Endodermal cell (in vitro differentiated cells): Measurements from ENCODE around the gene RPLP2. TPM values are rescaled to one million over a fixed set of nuclear protein-coding genes. Genes with fewer than 3 reads are reported as not detected.

ENCODE experiments used
- DNase-seq: peaks from one replicate; pipeline ENCODE4 v3.0.0-alpha.2; 2017
- H3K27ac ChIP-seq: 2 replicates; pipeline ENCODE4 v1.5.1; 2013; ENCODE audit warnings: mild to moderate bottlenecking, low read depth, low read length, moderate library complexity
- H3K27me3 ChIP-seq: 2 replicates; pipeline ENCODE4 v1.6.1; 2013; ENCODE audit warnings: mild to moderate bottlenecking, low read length, moderate library complexity; ENCODE audit not compliant: insufficient read depth, control insufficient read depth, poor library complexity, severe bottlenecking
- H3K36me3 ChIP-seq: 2 replicates; pipeline ENCODE4 v1.7.0; 2013; ENCODE audit warnings: mild to moderate bottlenecking, low read length, moderate library complexity; ENCODE audit not compliant: control insufficient read depth, insufficient read depth
- H3K4me1 ChIP-seq: one replicate; pipeline ENCODE4 v1.7.0; 2013; ENCODE audit warnings: low read length; ENCODE audit not compliant: control insufficient read depth, insufficient read depth
- H3K4me3 ChIP-seq: 2 replicates; pipeline ENCODE4 v1.5.1; 2013; ENCODE audit warnings: mild to moderate bottlenecking, low read length, moderate library complexity
- H3K9ac ChIP-seq: 2 replicates; pipeline ENCODE4 v1.6.1; 2013; ENCODE audit warnings: mild to moderate bottlenecking, low read length, moderate library complexity; ENCODE audit not compliant: poor library complexity, severe bottlenecking; ENCODE audit errors: extremely low read depth
- H3K9me3 ChIP-seq: 2 replicates; pipeline ENCODE4 v1.6.1; 2013; ENCODE audit warnings: mild to moderate bottlenecking, low read length, moderate library complexity; ENCODE audit not compliant: control insufficient read depth
- H3K27ac Mint-ChIP-seq: 2 replicates; pipeline ENCODE4 v1.8.0; 2020; ENCODE audit warnings: mixed read lengths
- H3K27me3 Mint-ChIP-seq: 2 replicates; pipeline ENCODE4 v1.8.0; 2021; ENCODE audit warnings: mild to moderate bottlenecking, mixed read lengths; ENCODE audit not compliant: insufficient read depth
- H3K36me3 Mint-ChIP-seq: 2 replicates; pipeline ENCODE4 v1.8.0; 2020; ENCODE audit warnings: low read depth, mixed read lengths
- H3K4me1 Mint-ChIP-seq: 2 replicates; pipeline ENCODE4 v1.8.0; 2020; ENCODE audit warnings: mixed read lengths
- H3K4me3 Mint-ChIP-seq: 2 replicates; pipeline ENCODE4 v1.8.0; 2020; ENCODE audit warnings: mild to moderate bottlenecking, moderate library complexity, mixed read lengths
- H3K9me3 Mint-ChIP-seq: 2 replicates; pipeline ENCODE4 v1.8.0; 2020; ENCODE audit warnings: mild to moderate bottlenecking, mixed read lengths
- CTCF ChIP-seq: fragments of 200-600 bp; sonication (generic); conservative IDR thresholded peaks from 2 replicates; pipeline ENCODE4 v1.5.0; 2021; ENCODE audit warnings: antibody characterized with exemption, mild to moderate bottlenecking
- WGBS, 2 experiments: methylation state at CpG; one replicate each; pipeline versions ENCODE4 v1.1.5 to v1.1.7; 2013; ENCODE audit warnings: missing lambda C conversion rate in 2 of 2, mixed read lengths in 1 of 2; ENCODE audit not compliant: insufficient coverage in 1 of 2, insufficient read length in 1 of 2; 5-methylcytosine and 5-hydroxymethylcytosine counted together
- total RNA-seq, 2 donors: library from RNA; stranded (reverse); fragmentation: NEBNext Ultra II Directional in 1 of 2; extraction: Animal tissue kit (Norgen Biotek cat#: 25700) in 1 of 2; gene quantifications; 2 replicates in 1 of 2; 3 replicates in 1 of 2; pipeline ENCODE4 v1.2.1, GENCODE V29; 2021

The RPLP2 gene
- total RNA-seq, 2 donors from 2014 or later, result 1,966 to 2,020 TPM

- peak; percentile 39 for TF ChIP-seq CTCF
- Mint-ChIP-seq H3K27me3 (no peaks in the 10 kb centered on the region), H3K4me1 (no peaks in the 10 kb centered on the region), H3K9me3 (no peaks in the 10 kb centered on the region), H3K36me3 (peaks cover 60% of the 10 kb centered on the region), H3K27ac (peak overlapping the region; percentile 41), H3K4me3 (no peak overlapping the region)
- Histone ChIP-seq H3K27ac (peak overlapping the region; percentile 38), H3K36me3 (peaks cover 63% of the 10 kb centered on the region), H3K9me3 (no peaks in the 10 kb centered on the region), H3K4me1 (no peaks in the 10 kb centered on the region), H3K9ac (no peak overlapping the region), H3K4me3 (no peak overlapping the region), H3K27me3 (no peaks in the 10 kb centered on the region)
- 83 to 90% methylated on average over 4 to 10 of the region's 10 CpGs for WGBS, 2 experiments
- DNase-seq, result peak; percentile 78
Observed at GRCh38 chr11:762421-763072, 47.2 kb upstream of the RPLP2 start.

GRCh38 chr11:763073-763463, 46.7 kb upstream of the RPLP2 start:
- Mint-ChIP-seq H3K9me3 (no peaks in the 10 kb centered on the region), H3K36me3 (peaks cover 58% of the 10 kb centered on the region), H3K27me3 (no peaks in the 10 kb centered on the region), H3K4me3 (no peak overlapping the region), H3K4me1 (no peaks in the 10 kb centered on the region), H3K27ac (peak overlapping the region; percentile 58)
- peak; percentile 85 for DNase-seq
- TF ChIP-seq CTCF, result no peak
- no peak overlapping the region for H3K27ac ChIP-seq
- H3K36me3 ChIP-seq, result peaks cover 62% of the 10 kb centered on the region
- no peaks in the 10 kb centered on the region for H3K4me1 ChIP-seq
- H3K27me3 ChIP-seq, result no peaks in the 10 kb centered on the region
- no peak overlapping the region for H3K9ac ChIP-seq
- WGBS, 2 experiments, result 73 to 83% methylated on average over 8 to 17 of the region's 24 CpGs
- no peaks in the 10 kb centered on the region for H3K9me3 ChIP-seq
- H3K4me3 ChIP-seq, result no peak overlapping the region

DNA sequence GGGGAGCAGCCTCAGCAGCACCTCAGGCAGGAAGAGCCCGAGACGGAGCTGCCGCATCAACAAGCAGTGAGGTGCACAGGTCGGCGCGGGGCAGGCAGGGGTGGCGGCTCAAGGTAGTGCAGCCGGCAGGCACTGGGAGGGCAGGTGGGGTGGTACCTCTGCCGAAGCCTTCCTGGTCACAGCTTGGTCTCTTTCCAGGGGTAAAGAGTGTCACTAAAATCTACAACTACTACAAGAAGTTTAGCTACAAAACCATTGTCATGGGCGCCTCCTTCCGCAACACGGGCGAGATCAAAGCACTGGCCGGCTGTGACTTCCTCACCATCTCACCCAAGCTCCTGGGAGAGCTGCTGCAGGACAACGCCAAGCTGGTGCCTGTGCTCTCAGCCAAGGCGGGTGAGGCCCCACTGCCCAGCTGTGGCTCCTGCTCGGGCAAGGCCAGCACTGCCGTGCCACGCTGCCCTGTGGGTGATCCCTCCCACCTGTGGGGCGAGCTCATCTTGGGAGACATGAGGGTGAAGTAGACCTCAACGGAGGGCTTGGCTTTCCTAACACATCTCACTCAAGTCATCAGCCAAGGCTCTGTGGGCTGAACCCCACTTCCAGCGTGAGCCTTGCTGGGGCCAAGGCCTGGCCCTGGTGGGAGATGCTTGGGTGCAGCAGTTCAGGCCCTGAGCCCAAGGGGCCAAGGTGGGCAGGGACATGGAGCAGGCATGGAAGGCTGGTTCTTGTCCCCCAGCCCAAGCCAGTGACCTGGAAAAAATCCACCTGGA, 46.0 kb upstream of the RPLP2 start:
- H3K4me1 ChIP-seq, result no peaks in the 10 kb centered on the region
- peaks cover 61% of the 10 kb centered on the region for H3K36me3 ChIP-seq
- TF ChIP-seq CTCF, result no peak
- Mint-ChIP-seq H3K4me1 (no peaks in the 10 kb centered on the region), H3K4me3 (no peak overlapping the region), H3K9me3 (no peaks in the 10 kb centered on the region), H3K27me3 (no peaks in the 10 kb centered on the region), H3K27ac (peak overlapping the region; percentile 58), H3K36me3 (peaks cover 53% of the 10 kb centered on the region)
- no peak overlapping the region for H3K27ac ChIP-seq
- WGBS, 2 experiments, result 95 to 98% methylated on average over 11 to 22 of the region's 22 CpGs
- no peaks in the 10 kb centered on the region for H3K27me3 ChIP-seq
- no peaks in the 10 kb centered on the region for H3K9me3 ChIP-seq
- no peak for DNase-seq
- H3K9ac ChIP-seq, result no peak overlapping the region
- H3K4me3 ChIP-seq, result no peak overlapping the region
